CD4-positive, alpha-beta T cell (primary cell): ENCODE data around the gene APEH. TPM values are rescaled to one million over a fixed set of nuclear protein-coding genes. Genes with fewer than 3 reads are reported as not detected.

ENCODE experiments used
- ATAC-seq: fragments of 200-7000 bp; cut with Tn5 transposase; one replicate; pipeline ENCODE4 v1.10.0; 2022; ENCODE audit warnings: mild to moderate bottlenecking; ENCODE audit not compliant: poor library complexity
- CTCF ChIA-PET: fragments of 350-600 bp; sonication (Branson Sonifier 250); formaldehyde crosslinking; loops from one replicate; lab custom pipeline; 2021; ENCODE audit warnings: antibody characterized with exemption, inconsistent platforms; lab: Charles Lee
- POLR2A ChIA-PET: fragments of 350-600 bp; sonication (Branson Sonifier 250); formaldehyde crosslinking; loops from one replicate; lab custom pipeline; 2021; ENCODE audit warnings: antibody characterized with exemption, inconsistent platforms; lab: Charles Lee
- DNase-seq, 14 experiments: peaks; one replicate each; pipeline ENCODE4 v3.0.0-alpha.2; 2013 to 2020; ENCODE audit warnings: mixed read lengths in 2 of 14
- H3K27ac ChIP-seq, 2 donors: one replicate each; pipeline versions ENCODE4 v1.5.1 to v1.7.0; 2013; ENCODE audit warnings: low read length in 2 of 2, low read depth in 1 of 2, mild to moderate bottlenecking in 1 of 2
- H3K27me3 ChIP-seq, 2 experiments: 1 replicate in 1 of 2; 2 replicates in 1 of 2; pipeline versions ENCODE4 v1.6.1 to v1.7.0; 2013; ENCODE audit warnings: low read length in 2 of 2, control low read depth in 1 of 2, mild to moderate bottlenecking in 1 of 2, moderate library complexity in 1 of 2; ENCODE audit not compliant: insufficient read depth in 2 of 2, control insufficient read depth in 1 of 2
- H3K36me3 ChIP-seq: one replicate; pipeline ENCODE4 v1.6.1; 2013; ENCODE audit warnings: low read length, control low read depth; ENCODE audit not compliant: insufficient read depth
- H3K4me1 ChIP-seq: one replicate; pipeline ENCODE4 v1.6.1; 2013; ENCODE audit warnings: low read length, control low read depth; ENCODE audit not compliant: insufficient read depth
- H3K4me3 ChIP-seq: one replicate; pipeline ENCODE4 v1.5.1; 2013; ENCODE audit warnings: mild to moderate bottlenecking, low read length, moderate library complexity
- H3K9me3 ChIP-seq, 2 experiments: 1 replicate in 1 of 2; 2 replicates in 1 of 2; pipeline versions ENCODE4 v1.6.1 to v1.7.0; 2013; ENCODE audit warnings: low read length in 2 of 2, mild to moderate bottlenecking in 2 of 2, control low read depth in 1 of 2, moderate library complexity in 1 of 2; ENCODE audit not compliant: control insufficient read depth in 1 of 2, insufficient read depth in 1 of 2
- H3K27ac Mint-ChIP-seq: one replicate; pipeline ENCODE4 v1.8.0; 2020; ENCODE audit warnings: mixed read lengths
- H3K27me3 Mint-ChIP-seq: one replicate; pipeline ENCODE4 v1.8.0; 2021; ENCODE audit warnings: mixed read lengths
- H3K36me3 Mint-ChIP-seq: one replicate; pipeline ENCODE4 v1.8.0; 2021; ENCODE audit warnings: low read depth, mixed read lengths
- H3K4me1 Mint-ChIP-seq: one replicate; pipeline ENCODE4 v1.8.0; 2021; ENCODE audit warnings: low read depth, mixed read lengths
- H3K4me3 Mint-ChIP-seq: one replicate; pipeline ENCODE4 v1.8.0; 2020; ENCODE audit warnings: mild to moderate bottlenecking, mixed read lengths
- H3K9me3 Mint-ChIP-seq: one replicate; pipeline ENCODE4 v1.8.0; 2020; ENCODE audit warnings: mixed read lengths
- intact Hi-C, 2 experiments: fragments of 100-400 bp; cut with DNase I in 1 of 2; cut with micrococcal nuclease in 1 of 2; formaldehyde crosslinking; loops; one replicate each; pipeline versions ENCODE4 v1.15.1 to v1.9.0; 2023 to 2025; cut with DNase I, micrococcal nuclease
- total RNA-seq, 174 experiments: library from RNA in 2 of 174; stranded (reverse) in 2 of 174; gene quantifications; one replicate each; pipeline ENCODE4 v1.2.3 and lab custom pipeline; 2021 to 2026
- TF ChIP-seq, protein P1 (sequence below): fragments of 200-600 bp; IDR thresholded peaks from one replicate; pipeline ENCODE4 v1.8.0; 2022; ENCODE audit warnings: antibody characterized with exemption, mild to moderate bottlenecking

Gene APEH
- total RNA-seq, 2 experiments from 2014 or later = 44.3 to 45.5 TPM

DNA sequence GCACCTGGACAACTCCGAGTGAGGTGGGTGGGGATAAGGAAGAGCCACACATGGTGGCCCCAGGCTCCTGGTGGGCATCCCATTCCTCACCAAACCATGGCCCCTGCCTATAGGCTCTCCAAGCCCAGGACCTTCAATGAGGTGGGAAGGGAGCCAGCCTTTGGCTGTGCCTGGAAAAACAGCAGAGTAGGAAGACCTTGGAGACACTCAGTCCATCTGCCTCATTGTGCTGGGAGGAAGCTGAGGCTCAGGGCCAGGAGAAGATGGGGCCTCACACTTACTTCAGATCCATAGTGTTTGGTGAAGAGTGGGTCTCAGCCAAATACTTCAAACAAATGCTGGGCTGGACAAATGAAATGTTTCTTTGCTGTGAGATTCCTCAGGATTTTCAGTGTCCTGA lies 47.4 kb upstream of the APEH start:
- Mint-ChIP-seq H3K4me1 (no peaks in the 10 kb centered on the region), H3K9me3 (no peaks in the 10 kb centered on the region), H3K27me3 (peaks cover 16% of the 10 kb centered on the region), H3K4me3 (no peak overlapping the region), H3K36me3 (no peaks in the 10 kb centered on the region), H3K27ac (no peak overlapping the region)
- intact Hi-C loops = no loop called here
- peaks cover 0 to 4% of the 10 kb centered on the region in 2 experiments for H3K9me3 ChIP-seq
- POLR2A ChIA-PET = no interaction called here
- peaks cover 0 to 3% of the 10 kb centered on the region in 2 experiments for H3K27me3 ChIP-seq
- DNase-seq (no peak), ATAC-seq (no peak)
- no peaks in the 10 kb centered on the region for H3K36me3 ChIP-seq
- H3K27ac ChIP-seq = no peak overlapping the region
- no peak overlapping the region for H3K4me3 ChIP-seq
- CTCF ChIA-PET = no interaction called here
- H3K4me1 ChIP-seq = no peaks in the 10 kb centered on the region
- TF ChIP-seq, protein P1, sequence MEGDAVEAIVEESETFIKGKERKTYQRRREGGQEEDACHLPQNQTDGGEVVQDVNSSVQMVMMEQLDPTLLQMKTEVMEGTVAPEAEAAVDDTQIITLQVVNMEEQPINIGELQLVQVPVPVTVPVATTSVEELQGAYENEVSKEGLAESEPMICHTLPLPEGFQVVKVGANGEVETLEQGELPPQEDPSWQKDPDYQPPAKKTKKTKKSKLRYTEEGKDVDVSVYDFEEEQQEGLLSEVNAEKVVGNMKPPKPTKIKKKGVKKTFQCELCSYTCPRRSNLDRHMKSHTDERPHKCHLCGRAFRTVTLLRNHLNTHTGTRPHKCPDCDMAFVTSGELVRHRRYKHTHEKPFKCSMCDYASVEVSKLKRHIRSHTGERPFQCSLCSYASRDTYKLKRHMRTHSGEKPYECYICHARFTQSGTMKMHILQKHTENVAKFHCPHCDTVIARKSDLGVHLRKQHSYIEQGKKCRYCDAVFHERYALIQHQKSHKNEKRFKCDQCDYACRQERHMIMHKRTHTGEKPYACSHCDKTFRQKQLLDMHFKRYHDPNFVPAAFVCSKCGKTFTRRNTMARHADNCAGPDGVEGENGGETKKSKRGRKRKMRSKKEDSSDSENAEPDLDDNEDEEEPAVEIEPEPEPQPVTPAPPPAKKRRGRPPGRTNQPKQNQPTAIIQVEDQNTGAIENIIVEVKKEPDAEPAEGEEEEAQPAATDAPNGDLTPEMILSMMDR = no peak

DNA sequence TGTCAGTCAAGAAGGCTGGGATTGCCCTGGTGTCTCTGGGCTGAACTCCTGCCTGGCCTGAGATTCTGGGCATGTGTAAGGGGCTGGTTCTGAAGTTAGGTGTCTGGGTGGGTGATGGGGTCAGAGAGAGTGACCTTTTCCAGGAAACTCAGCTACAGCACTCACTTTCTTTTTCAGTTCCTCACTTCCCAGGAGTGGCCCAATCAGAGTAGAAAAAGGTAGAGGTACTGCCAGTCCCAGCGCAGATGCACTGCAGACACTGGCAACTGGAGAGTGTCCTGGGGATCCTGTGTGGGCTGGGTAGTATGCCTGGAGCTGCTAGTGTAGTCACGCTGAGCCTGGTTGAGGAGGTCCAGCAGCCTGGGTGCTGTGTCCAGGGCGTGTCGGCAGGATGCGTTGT lies 46.5 kb upstream of the APEH start:
- TF ChIP-seq, protein P1 = no peak
- POLR2A ChIA-PET = no interaction called here
- Histone ChIP-seq H3K36me3 (no peaks in the 10 kb centered on the region), H3K4me1 (no peaks in the 10 kb centered on the region), H3K27me3 (peaks cover 0 to 3% of the 10 kb centered on the region in 2 experiments), H3K4me3 (no peak overlapping the region), H3K9me3 (peaks cover 0 to 4% of the 10 kb centered on the region in 2 experiments), H3K27ac (no peak overlapping the region)
- CTCF ChIA-PET = no interaction called here
- no peaks in the 10 kb centered on the region for H3K4me1 Mint-ChIP-seq
- intact Hi-C loops = no loop called here
- DNase-seq = no peak
- H3K4me3 Mint-ChIP-seq = no peak overlapping the region
- H3K36me3 Mint-ChIP-seq = no peaks in the 10 kb centered on the region
- H3K27me3 Mint-ChIP-seq = peaks cover 16% of the 10 kb centered on the region
- H3K9me3 Mint-ChIP-seq = no peaks in the 10 kb centered on the region
- no peak for ATAC-seq
- H3K27ac Mint-ChIP-seq = no peak overlapping the region

DNA sequence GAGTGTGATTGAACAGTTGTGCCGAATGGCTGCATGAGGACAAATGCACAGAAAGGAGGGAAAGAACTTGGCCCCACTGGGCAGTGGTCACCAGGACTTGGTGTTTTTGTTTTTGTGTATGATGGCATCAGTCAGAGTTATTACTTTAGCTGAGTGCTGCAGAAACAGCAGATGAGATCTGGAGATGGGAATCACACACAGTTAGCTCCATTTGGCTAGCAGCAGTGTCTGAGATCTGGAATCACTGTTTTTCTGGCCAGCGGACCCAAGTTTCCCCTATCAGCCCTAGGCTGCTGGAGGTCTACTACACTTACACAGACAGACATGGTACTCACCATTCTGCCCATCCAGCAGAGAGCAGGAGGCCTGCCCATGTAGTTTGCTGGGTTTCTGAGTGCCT lies 45.9 kb upstream of the APEH start:
- ATAC-seq = no peak
- TF ChIP-seq, protein P1 = no peak
- POLR2A ChIA-PET = interaction anchor here (0.5 kb wide), 1 partner anchor 144 kb away, joined by 4 read pairs; no protein-coding TSS in a partner anchor

More for the DNA sequence above, 45.9 kb upstream of the APEH start:
- Mint-ChIP-seq H3K9me3 (no peaks in the 10 kb centered on the region), H3K4me1 (no peaks in the 10 kb centered on the region), H3K36me3 (no peaks in the 10 kb centered on the region), H3K27ac (no peak overlapping the region), H3K4me3 (no peak overlapping the region), H3K27me3 (peaks cover 16% of the 10 kb centered on the region)
- CTCF ChIA-PET = no interaction called here
- Histone ChIP-seq H3K9me3 (peaks cover 0 to 4% of the 10 kb centered on the region in 2 experiments), H3K36me3 (no peaks in the 10 kb centered on the region), H3K27me3 (peaks cover 0 to 3% of the 10 kb centered on the region in 2 experiments), H3K4me3 (no peak overlapping the region), H3K27ac (no peak overlapping the region), H3K4me1 (no peaks in the 10 kb centered on the region)
- intact Hi-C loops = no loop called here
- no peak for DNase-seq
